IPS-18a (cell line): ENCODE data around the gene CBL.
"Not testable (repeated sequence)": the region's sequence is repeated elsewhere in the genome, so short reads cannot be mapped to it uniquely, and the experiment has no call there.

ENCODE experiments used
- H3K27ac ChIP-seq: one replicate; pipeline ENCODE4 v1.5.1; 2013; ENCODE audit warnings: low read length
- H3K27me3 ChIP-seq: one replicate; pipeline ENCODE4 v1.6.1; 2013; ENCODE audit warnings: mild to moderate bottlenecking, low read length; ENCODE audit not compliant: control insufficient read depth, insufficient read depth
- H3K36me3 ChIP-seq: one replicate; pipeline ENCODE4 v1.6.1; 2013; ENCODE audit warnings: low read depth, low read length; ENCODE audit not compliant: control insufficient read depth
- H3K4me1 ChIP-seq: one replicate; pipeline ENCODE4 v1.6.1; 2013; ENCODE audit warnings: low read depth, low read length; ENCODE audit not compliant: control insufficient read depth
- H3K4me3 ChIP-seq: one replicate; pipeline ENCODE4 v1.5.1; 2013; ENCODE audit warnings: low read length
- H3K9ac ChIP-seq: one replicate; pipeline ENCODE4 v1.6.1; 2013; ENCODE audit warnings: mild to moderate bottlenecking, low read length, moderate library complexity
- H3K9me3 ChIP-seq: one replicate; pipeline ENCODE4 v1.6.1; 2013; ENCODE audit warnings: low read depth, low read length; ENCODE audit not compliant: control insufficient read depth

CBL gene

DNA sequence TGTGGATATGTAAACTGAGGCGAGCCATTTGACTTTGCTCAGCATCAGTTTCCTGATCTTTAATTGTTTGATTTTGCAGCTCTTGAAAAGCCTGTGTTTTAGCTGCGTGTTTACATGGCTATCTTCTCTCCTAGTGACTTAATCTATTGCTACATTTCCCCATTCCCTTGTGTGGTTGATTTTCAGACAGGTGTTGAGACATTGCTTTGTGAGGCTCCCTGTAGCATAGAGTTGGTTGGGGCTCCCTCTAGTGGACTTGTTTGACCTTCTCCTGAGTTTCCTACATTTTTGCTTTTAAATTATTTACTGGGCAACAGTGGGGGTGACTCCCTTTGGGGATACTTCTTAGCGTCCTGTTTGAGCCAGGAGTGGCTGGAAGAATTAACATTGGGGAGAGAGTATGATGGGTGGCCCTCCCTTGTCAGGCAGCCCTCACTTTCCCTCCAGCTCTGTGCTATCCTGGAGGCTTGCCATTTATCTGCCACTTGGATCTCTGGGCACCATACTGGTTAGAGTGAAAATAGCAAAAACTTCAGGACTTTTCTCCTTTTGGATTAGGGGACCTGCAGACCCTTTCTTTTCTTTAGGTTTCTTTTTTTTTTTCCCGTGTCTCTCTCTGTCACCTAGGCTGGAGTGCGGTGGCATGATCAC lies 9.2 kb upstream of the CBL start:
- no peaks in the 10 kb centered on the region for H3K9me3 ChIP-seq
- no peaks in the 10 kb centered on the region for H3K4me1 ChIP-seq
- no peak overlapping the region for H3K27ac ChIP-seq
- no peak overlapping the region for H3K4me3 ChIP-seq
- H3K36me3 ChIP-seq: no peaks in the 10 kb centered on the region
- H3K27me3 ChIP-seq: no peaks in the 10 kb centered on the region
- H3K9ac ChIP-seq: no peak overlapping the region

DNA sequence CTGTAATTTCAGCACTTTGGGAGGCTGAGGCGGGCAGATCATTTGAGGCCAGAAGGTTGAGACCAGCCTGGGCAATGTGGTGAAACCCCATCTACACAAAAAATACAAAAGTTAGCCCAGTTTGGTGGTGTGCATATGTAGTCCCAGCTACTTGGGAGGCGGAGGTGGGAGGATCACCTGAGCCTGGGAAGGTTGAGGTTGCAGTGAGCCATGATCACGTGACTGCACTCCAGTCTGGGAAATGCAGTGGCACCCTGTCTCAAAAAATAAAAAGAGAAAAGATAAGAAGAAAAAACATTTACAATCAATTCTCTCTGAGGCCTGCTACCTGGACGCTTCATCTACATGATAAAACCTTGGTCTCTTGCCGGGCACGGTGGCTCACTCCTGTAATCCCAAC lies 7.2 kb upstream of the CBL start:
- Histone ChIP-seq H3K4me3 (no peak overlapping the region), H3K27me3 (no peaks in the 10 kb centered on the region), H3K27ac (no peak overlapping the region), H3K4me1 (no peaks in the 10 kb centered on the region), H3K9me3 (no peaks in the 10 kb centered on the region), H3K9ac (no peak overlapping the region), H3K36me3 (no peaks in the 10 kb centered on the region)

GRCh38 chr11:119201236-119201635 lies 4.9 kb upstream of the CBL start:
- not testable (repeated sequence) for H3K36me3 ChIP-seq, H3K27me3 ChIP-seq, H3K27ac ChIP-seq, H3K9ac ChIP-seq, H3K4me3 ChIP-seq, H3K4me1 ChIP-seq, H3K9me3 ChIP-seq

- H3K36me3 ChIP-seq: no peaks in the 10 kb centered on the region
- H3K9ac ChIP-seq: no peak overlapping the region
- H3K27ac ChIP-seq: no peak overlapping the region
- H3K9me3 ChIP-seq: no peaks in the 10 kb centered on the region
- no peaks in the 10 kb centered on the region for H3K27me3 ChIP-seq
- no peak overlapping the region for H3K4me3 ChIP-seq
- H3K4me1 ChIP-seq: peaks cover 9% of the 10 kb centered on the region
These were observed 3.6 kb upstream of the CBL start for GRCh38 chr11:119202554-119202953.

DNA sequence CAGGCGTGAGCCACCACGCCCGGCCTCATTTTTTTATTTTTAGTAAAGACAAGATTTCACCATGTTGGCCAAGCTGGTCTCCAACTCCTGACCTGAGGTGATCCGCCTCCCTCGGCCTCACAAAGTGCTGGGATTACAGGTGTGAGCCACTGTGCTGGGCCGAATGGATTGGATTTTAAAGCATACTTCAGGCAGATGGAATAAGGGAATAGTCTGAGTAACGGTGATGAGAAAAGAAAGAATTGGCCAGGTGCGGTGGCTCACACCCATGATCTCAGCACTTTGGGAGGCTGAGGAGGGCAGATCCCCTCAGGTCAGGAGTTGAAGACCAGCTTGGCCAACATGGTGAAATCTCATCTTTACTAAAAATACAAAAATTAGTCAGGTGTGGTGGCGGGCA lies 2.1 kb upstream of the CBL start:
- Histone ChIP-seq H3K4me1 (peaks cover 19% of the 10 kb centered on the region), H3K27ac (no peak overlapping the region), H3K9me3 (no peaks in the 10 kb centered on the region), H3K4me3 (no peak overlapping the region), H3K9ac (no peak overlapping the region), H3K27me3 (no peaks in the 10 kb centered on the region), H3K36me3 (no peaks in the 10 kb centered on the region)

GRCh38 chr11:119205080-119205479 lies 1.1 kb upstream of the CBL start:
- Histone ChIP-seq H3K36me3 (no peaks in the 10 kb centered on the region), H3K27ac (no peak overlapping the region), H3K4me1 (peaks cover 27% of the 10 kb centered on the region), H3K9ac (no peak overlapping the region), H3K27me3 (no peaks in the 10 kb centered on the region), H3K4me3 (no peak overlapping the region), H3K9me3 (no peaks in the 10 kb centered on the region)

GRCh38 chr11:119206511-119207414 lies 624 bp downstream of the CBL start:
- Histone ChIP-seq H3K9ac (peak overlapping the region; percentile 81), H3K27ac (peak overlapping the region; percentile 84), H3K36me3 (no peaks in the 10 kb centered on the region), H3K4me1 (peaks cover 27% of the 10 kb centered on the region), H3K9me3 (no peaks in the 10 kb centered on the region), H3K4me3 (peak overlapping the region; percentile 99), H3K27me3 (no peaks in the 10 kb centered on the region)

DNA sequence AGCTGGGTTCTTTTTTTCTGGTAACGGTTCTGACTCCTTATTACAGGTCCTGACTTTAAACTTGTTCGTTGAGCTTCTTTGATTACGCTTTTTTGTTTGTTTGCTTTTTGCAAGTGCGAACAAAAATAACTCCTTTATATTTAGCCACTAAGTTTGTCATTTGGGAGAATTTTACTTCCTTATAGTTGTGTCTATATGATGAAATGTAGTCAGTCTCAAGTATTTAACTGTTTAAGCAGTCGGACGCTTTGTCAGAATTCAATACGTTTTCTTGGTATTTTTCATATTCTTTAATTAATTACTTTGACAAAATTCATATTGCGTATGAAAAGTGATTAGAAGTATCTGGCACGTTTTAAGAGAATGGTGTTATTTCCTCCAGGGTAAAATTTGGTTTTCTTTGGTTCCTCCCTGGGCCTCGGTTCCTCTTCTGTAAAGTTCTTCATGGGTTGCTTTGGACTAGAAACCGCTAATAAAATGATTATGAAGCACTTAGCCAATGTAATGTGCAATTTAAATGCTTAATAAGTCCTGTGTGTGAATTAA lies 1.3 kb downstream of the CBL start:
- H3K9me3 ChIP-seq: no peaks in the 10 kb centered on the region
- no peaks in the 10 kb centered on the region for H3K36me3 ChIP-seq
- H3K27me3 ChIP-seq: no peaks in the 10 kb centered on the region
- peak overlapping the region; percentile 66 for H3K9ac ChIP-seq
- H3K27ac ChIP-seq: no peak overlapping the region
- H3K4me3 ChIP-seq: peak overlapping the region; percentile 99
- peaks cover 27% of the 10 kb centered on the region for H3K4me1 ChIP-seq

- H3K4me3 ChIP-seq: no peak overlapping the region
- no peaks in the 10 kb centered on the region for H3K36me3 ChIP-seq
- H3K27ac ChIP-seq: no peak overlapping the region
- H3K4me1 ChIP-seq: peaks cover 27% of the 10 kb centered on the region
- H3K9me3 ChIP-seq: no peaks in the 10 kb centered on the region
- no peak overlapping the region for H3K9ac ChIP-seq
- no peaks in the 10 kb centered on the region for H3K27me3 ChIP-seq
These were observed 3.0 kb downstream of the CBL start for GRCh38 chr11:119209186-119209585.

GRCh38 chr11:119210050-119210449 lies 3.9 kb downstream of the CBL start:
- H3K9ac ChIP-seq: no peak overlapping the region
- peaks cover 24% of the 10 kb centered on the region for H3K4me1 ChIP-seq
- H3K36me3 ChIP-seq: no peaks in the 10 kb centered on the region
- H3K4me3 ChIP-seq: no peak overlapping the region
- H3K27ac ChIP-seq: no peak overlapping the region
- no peaks in the 10 kb centered on the region for H3K9me3 ChIP-seq
- no peaks in the 10 kb centered on the region for H3K27me3 ChIP-seq

- Histone ChIP-seq H3K9me3 (no peaks in the 10 kb centered on the region), H3K36me3 (no peaks in the 10 kb centered on the region), H3K27ac (no peak overlapping the region), H3K9ac (no peak overlapping the region), H3K4me3 (no peak overlapping the region), H3K4me1 (no peaks in the 10 kb centered on the region), H3K27me3 (no peaks in the 10 kb centered on the region)
These were observed 12.2 kb downstream of the CBL start for GRCh38 chr11:119218141-119218878.
